GM23338 (cell line): ENCODE results near the gene CNNM1. TPM values are rescaled to one million over a fixed set of nuclear protein-coding genes. Genes with fewer than 3 reads are reported as not detected.

Source experiments
- ATAC-seq: fragments of 200-7000 bp; cut with Tn5 transposase; 3 replicates; pipeline ENCODE4 v1.9.1; 2020
- DNase-seq: peaks from one replicate; pipeline ENCODE4 v3.0.0-alpha.2; 2015; ENCODE audit warnings: low spot score
- H2AFZ ChIP-seq: fragments of 200-600 bp; sonication (generic); 2 replicates; pipeline ENCODE4 v1.8.0; 2016; ENCODE audit warnings: antibody characterized with exemption, mild to moderate bottlenecking, moderate library complexity
- H3F3A ChIP-seq: fragments of 200-600 bp; sonication (generic); replicated peaks from 2 replicates; pipeline ENCODE4 v1.8.0; 2017; ENCODE audit warnings: antibody characterized with exemption, mixed run types, low read depth
- H3K27ac ChIP-seq: fragments of 200-600 bp; sonication (generic); 2 replicates; pipeline ENCODE4 v1.6.1; 2016; ENCODE audit warnings: low read depth
- H3K27me3 ChIP-seq: fragments of 200-600 bp; sonication (generic); 2 replicates; pipeline ENCODE4 v1.8.0; 2016; ENCODE audit warnings: mild to moderate bottlenecking, mixed run types, moderate library complexity; ENCODE audit not compliant: insufficient read depth
- H3K36me3 ChIP-seq: fragments of 200-600 bp; sonication (generic); 2 replicates; pipeline ENCODE4 v1.8.0; 2016; ENCODE audit warnings: mild to moderate bottlenecking; ENCODE audit not compliant: insufficient read depth
- H3K4me1 ChIP-seq: fragments of 200-600 bp; sonication (generic); 2 replicates; pipeline ENCODE4 v1.8.0; 2016; ENCODE audit warnings: mild to moderate bottlenecking, moderate library complexity; ENCODE audit not compliant: insufficient read depth
- H3K4me2 ChIP-seq: fragments of 200-600 bp; sonication (generic); 2 replicates; pipeline ENCODE4 v1.7.1; 2017; ENCODE audit warnings: mixed run types
- H3K4me3 ChIP-seq: fragments of 200-600 bp; sonication (generic); 2 replicates; pipeline ENCODE4 v1.6.1; 2016; ENCODE audit warnings: mixed run types
- H3K79me2 ChIP-seq: fragments of 200-600 bp; sonication (generic); replicated peaks from 2 replicates; pipeline ENCODE4 v1.8.0; 2017; ENCODE audit warnings: mild to moderate bottlenecking; ENCODE audit not compliant: insufficient read depth
- H3K9me2 ChIP-seq: fragments of 200-600 bp; sonication (generic); 2 replicates; pipeline ENCODE4 v1.8.0; 2017; ENCODE audit not compliant: insufficient read depth
- H4K20me1 ChIP-seq: fragments of 200-600 bp; sonication (generic); replicated peaks from 2 replicates; pipeline ENCODE4 v1.8.0; 2017; ENCODE audit warnings: mild to moderate bottlenecking; ENCODE audit not compliant: insufficient read depth
- H3K27ac Mint-ChIP-seq: 2 replicates; pipeline ENCODE4 v1.8.0; 2020; ENCODE audit warnings: inconsistent platforms, mild to moderate bottlenecking, moderate library complexity, mixed read lengths
- H3K27me3 Mint-ChIP-seq: 3 replicates; pipeline ENCODE4 v1.8.0; 2022; ENCODE audit warnings: low read depth, mild to moderate bottlenecking, moderate library complexity, mixed read lengths, inconsistent platforms; ENCODE audit not compliant: insufficient read depth, poor library complexity
- H3K36me3 Mint-ChIP-seq: 3 replicates; pipeline ENCODE4 v1.8.0; 2021; ENCODE audit warnings: low read depth, mild to moderate bottlenecking, inconsistent platforms, moderate library complexity, mixed read lengths
- H3K4me1 Mint-ChIP-seq: 3 replicates; pipeline ENCODE4 v1.8.0; 2020; ENCODE audit warnings: mild to moderate bottlenecking, inconsistent platforms, mixed read lengths
- H3K4me3 Mint-ChIP-seq: 3 replicates; pipeline ENCODE4 v1.8.0; 2021; ENCODE audit warnings: moderate library complexity, mild to moderate bottlenecking, inconsistent platforms, mixed read lengths
- H3K9me3 Mint-ChIP-seq: 3 replicates; pipeline ENCODE4 v1.8.0; 2020; ENCODE audit warnings: moderate library complexity, mild to moderate bottlenecking, inconsistent platforms, mixed read lengths
- EZH2 ChIP-seq: fragments of 200-600 bp; sonication (generic); IDR thresholded peaks from one replicate; pipeline ENCODE4 v1.8.0; 2017; ENCODE audit warnings: antibody characterized with exemption, mild to moderate bottlenecking, low read depth; ENCODE audit not compliant: unreplicated experiment
- EZH2phosphoT487 ChIP-seq: fragments of 200-600 bp; sonication (generic); IDR thresholded peaks from one replicate; pipeline ENCODE4 v1.8.1; 2018; ENCODE audit warnings: antibody characterized with exemption; ENCODE audit not compliant: unreplicated experiment
- JUNB ChIP-seq: IDR thresholded peaks from one replicate; pipeline ENCODE4 v1.6.1; 2016; ENCODE audit warnings: antibody characterized with exemption; ENCODE audit not compliant: unreplicated experiment
- NANOG ChIP-seq: IDR thresholded peaks from 2 replicates; pipeline ENCODE4 v1.6.1; 2016; ENCODE audit warnings: antibody characterized with exemption, borderline replicate concordance
- POLR2AphosphoS5 ChIP-seq: IDR thresholded peaks from 2 replicates; pipeline ENCODE4 v1.6.1; 2016; ENCODE audit warnings: antibody characterized with exemption, low read depth
- STAT1 ChIP-seq: IDR thresholded peaks from one replicate; pipeline ENCODE4 v1.6.1; 2016; ENCODE audit warnings: antibody characterized with exemption; ENCODE audit not compliant: unreplicated experiment
- ZNF114 ChIP-seq: fragments of 250-450 bp; sonication (Bioruptor Pico); IDR thresholded peaks from 2 replicates; pipeline ENCODE4 v1.5.0; 2020; ENCODE audit warnings: mild to moderate bottlenecking, moderate library complexity
- polyA plus RNA-seq: library from polyadenylated mRNA; unstranded; fragments of >200 nt; fragmentation: Nextera tagmentation; extraction: Ambion mirVana; gene quantifications from 2 replicates; pipeline ENCODE4 v1.2.1, GENCODE V29; 2016
- total RNA-seq: library from RNA; depleted of rRNA; stranded (reverse); fragments of >200 nt; shearing (Covaris generic); gene quantifications from 2 replicates; pipeline ENCODE4 v1.2.3, GENCODE V29; 2014
- TF ChIP-seq, protein P1 (sequence below): IDR thresholded peaks from one replicate; pipeline ENCODE4 v1.6.1; 2018; ENCODE audit warnings: antibody characterized with exemption; ENCODE audit not compliant: unreplicated experiment
- TF ChIP-seq, protein P2 (sequence below): fragments of 250-450 bp; sonication (Bioruptor Pico); IDR thresholded peaks from 2 replicates; pipeline ENCODE4 v1.5.0; 2020; ENCODE audit warnings: mild to moderate bottlenecking, moderate library complexity
- TF ChIP-seq, protein P3 (sequence below), 2 experiments: fragments of 200-600 bp in 1 of 2; sonication (generic) in 1 of 2; conservative IDR thresholded peaks; 2 replicates each; pipeline versions ENCODE4 v1.5.1 to v1.6.1; 2016 to 2017; ENCODE audit warnings: antibody characterized with exemption in 2 of 2, low read depth in 2 of 2, mild to moderate bottlenecking in 2 of 2, moderate library complexity in 1 of 2

CNNM1 gene
- total and polyA plus RNA-seq, 2 experiments from 2014 or later, result 0.52 to 0.90 TPM

DNA sequence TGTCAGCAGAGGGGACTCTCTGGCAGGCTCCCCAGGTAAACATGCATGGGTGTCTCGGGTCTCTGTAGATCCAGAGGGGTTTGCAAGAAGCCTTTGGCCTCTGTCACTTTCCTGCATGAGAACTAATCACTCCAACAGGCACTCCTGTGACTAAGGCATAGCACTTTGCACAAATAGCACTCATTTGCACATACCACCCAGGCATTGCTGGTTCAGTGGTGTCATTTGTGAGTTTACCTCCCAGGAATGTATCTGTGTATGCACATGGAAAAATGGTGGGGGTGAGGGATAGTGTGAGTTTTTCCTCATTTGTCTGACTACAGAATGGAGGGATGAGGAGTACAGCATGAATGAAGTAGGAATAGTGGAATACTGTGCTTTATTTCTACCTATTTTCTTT, 39.5 kb downstream of the CNNM1 start:
- DNase-seq (no peak), ATAC-seq (no peak)
- H3F3A ChIP-seq, result no peaks in the 10 kb centered on the region
- Mint-ChIP-seq H3K36me3 (no peaks in the 10 kb centered on the region), H3K9me3 (no peaks in the 10 kb centered on the region), H3K27me3 (peaks cover 1% of the 10 kb centered on the region), H3K4me1 (peaks cover 6% of the 10 kb centered on the region; the same call in 1 of the 3 replicates), H3K27ac (no peak overlapping the region), H3K4me3 (no peak overlapping the region)
- no peak overlapping the region for H3K4me3 ChIP-seq
- no peak overlapping the region for H3K4me2 ChIP-seq
- no peaks in the 10 kb centered on the region for H3K4me1 ChIP-seq
- H3K27me3 ChIP-seq, result no peaks in the 10 kb centered on the region
- TF ChIP-seq, protein P1, sequence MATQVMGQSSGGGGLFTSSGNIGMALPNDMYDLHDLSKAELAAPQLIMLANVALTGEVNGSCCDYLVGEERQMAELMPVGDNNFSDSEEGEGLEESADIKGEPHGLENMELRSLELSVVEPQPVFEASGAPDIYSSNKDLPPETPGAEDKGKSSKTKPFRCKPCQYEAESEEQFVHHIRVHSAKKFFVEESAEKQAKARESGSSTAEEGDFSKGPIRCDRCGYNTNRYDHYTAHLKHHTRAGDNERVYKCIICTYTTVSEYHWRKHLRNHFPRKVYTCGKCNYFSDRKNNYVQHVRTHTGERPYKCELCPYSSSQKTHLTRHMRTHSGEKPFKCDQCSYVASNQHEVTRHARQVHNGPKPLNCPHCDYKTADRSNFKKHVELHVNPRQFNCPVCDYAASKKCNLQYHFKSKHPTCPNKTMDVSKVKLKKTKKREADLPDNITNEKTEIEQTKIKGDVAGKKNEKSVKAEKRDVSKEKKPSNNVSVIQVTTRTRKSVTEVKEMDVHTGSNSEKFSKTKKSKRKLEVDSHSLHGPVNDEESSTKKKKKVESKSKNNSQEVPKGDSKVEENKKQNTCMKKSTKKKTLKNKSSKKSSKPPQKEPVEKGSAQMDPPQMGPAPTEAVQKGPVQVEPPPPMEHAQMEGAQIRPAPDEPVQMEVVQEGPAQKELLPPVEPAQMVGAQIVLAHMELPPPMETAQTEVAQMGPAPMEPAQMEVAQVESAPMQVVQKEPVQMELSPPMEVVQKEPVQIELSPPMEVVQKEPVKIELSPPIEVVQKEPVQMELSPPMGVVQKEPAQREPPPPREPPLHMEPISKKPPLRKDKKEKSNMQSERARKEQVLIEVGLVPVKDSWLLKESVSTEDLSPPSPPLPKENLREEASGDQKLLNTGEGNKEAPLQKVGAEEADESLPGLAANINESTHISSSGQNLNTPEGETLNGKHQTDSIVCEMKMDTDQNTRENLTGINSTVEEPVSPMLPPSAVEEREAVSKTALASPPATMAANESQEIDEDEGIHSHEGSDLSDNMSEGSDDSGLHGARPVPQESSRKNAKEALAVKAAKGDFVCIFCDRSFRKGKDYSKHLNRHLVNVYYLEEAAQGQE, result no peak
- no peak for TF ChIP-seq EZH2
- TF ChIP-seq NANOG, result no peak
- TF ChIP-seq STAT1, result no peak
- TF ChIP-seq EZH2phosphoT487, result no peak
- TF ChIP-seq, protein P2, sequence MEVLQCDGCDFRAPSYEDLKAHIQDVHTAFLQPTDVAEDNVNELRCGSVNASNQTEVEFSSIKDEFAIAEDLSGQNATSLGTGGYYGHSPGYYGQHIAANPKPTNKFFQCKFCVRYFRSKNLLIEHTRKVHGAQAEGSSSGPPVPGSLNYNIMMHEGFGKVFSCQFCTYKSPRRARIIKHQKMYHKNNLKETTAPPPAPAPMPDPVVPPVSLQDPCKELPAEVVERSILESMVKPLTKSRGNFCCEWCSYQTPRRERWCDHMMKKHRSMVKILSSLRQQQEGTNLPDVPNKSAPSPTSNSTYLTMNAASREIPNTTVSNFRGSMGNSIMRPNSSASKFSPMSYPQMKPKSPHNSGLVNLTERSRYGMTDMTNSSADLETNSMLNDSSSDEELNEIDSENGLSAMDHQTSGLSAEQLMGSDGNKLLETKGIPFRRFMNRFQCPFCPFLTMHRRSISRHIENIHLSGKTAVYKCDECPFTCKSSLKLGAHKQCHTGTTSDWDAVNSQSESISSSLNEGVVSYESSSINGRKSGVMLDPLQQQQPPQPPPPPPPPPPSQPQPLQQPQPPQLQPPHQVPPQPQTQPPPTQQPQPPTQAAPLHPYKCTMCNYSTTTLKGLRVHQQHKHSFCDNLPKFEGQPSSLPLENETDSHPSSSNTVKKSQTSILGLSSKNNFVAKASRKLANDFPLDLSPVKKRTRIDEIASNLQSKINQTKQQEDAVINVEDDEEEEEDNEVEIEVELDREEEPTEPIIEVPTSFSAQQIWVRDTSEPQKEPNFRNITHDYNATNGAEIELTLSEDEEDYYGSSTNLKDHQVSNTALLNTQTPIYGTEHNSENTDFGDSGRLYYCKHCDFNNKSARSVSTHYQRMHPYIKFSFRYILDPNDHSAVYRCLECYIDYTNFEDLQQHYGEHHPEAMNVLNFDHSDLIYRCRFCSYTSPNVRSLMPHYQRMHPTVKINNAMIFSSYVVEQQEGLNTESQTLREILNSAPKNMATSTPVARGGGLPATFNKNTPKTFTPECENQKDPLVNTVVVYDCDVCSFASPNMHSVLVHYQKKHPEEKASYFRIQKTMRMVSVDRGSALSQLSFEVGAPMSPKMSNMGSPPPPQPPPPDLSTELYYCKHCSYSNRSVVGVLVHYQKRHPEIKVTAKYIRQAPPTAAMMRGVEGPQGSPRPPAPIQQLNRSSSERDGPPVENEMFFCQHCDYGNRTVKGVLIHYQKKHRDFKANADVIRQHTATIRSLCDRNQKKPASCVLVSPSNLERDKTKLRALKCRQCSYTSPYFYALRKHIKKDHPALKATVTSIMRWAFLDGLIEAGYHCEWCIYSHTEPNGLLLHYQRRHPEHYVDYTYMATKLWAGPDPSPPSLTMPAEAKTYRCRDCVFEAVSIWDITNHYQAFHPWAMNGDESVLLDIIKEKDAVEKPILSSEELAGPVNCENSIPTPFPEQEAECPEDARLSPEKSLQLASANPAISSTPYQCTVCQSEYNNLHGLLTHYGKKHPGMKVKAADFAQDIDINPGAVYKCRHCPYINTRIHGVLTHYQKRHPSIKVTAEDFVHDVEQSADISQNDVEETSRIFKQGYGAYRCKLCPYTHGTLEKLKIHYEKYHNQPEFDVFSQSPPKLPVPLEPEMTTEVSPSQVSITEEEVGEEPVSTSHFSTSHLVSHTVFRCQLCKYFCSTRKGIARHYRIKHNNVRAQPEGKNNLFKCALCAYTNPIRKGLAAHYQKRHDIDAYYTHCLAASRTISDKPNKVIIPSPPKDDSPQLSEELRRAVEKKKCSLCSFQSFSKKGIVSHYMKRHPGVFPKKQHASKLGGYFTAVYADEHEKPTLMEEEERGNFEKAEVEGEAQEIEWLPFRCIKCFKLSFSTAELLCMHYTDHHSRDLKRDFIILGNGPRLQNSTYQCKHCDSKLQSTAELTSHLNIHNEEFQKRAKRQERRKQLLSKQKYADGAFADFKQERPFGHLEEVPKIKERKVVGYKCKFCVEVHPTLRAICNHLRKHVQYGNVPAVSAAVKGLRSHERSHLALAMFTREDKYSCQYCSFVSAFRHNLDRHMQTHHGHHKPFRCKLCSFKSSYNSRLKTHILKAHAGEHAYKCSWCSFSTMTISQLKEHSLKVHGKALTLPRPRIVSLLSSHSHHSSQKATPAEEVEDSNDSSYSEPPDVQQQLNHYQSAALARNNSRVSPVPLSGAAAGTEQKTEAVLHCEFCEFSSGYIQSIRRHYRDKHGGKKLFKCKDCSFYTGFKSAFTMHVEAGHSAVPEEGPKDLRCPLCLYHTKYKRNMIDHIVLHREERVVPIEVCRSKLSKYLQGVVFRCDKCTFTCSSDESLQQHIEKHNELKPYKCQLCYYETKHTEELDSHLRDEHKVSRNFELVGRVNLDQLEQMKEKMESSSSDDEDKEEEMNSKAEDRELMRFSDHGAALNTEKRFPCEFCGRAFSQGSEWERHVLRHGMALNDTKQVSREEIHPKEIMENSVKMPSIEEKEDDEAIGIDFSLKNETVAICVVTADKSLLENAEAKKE (CRISPR knock-in tag), result no peak
- TF ChIP-seq, protein P3, sequence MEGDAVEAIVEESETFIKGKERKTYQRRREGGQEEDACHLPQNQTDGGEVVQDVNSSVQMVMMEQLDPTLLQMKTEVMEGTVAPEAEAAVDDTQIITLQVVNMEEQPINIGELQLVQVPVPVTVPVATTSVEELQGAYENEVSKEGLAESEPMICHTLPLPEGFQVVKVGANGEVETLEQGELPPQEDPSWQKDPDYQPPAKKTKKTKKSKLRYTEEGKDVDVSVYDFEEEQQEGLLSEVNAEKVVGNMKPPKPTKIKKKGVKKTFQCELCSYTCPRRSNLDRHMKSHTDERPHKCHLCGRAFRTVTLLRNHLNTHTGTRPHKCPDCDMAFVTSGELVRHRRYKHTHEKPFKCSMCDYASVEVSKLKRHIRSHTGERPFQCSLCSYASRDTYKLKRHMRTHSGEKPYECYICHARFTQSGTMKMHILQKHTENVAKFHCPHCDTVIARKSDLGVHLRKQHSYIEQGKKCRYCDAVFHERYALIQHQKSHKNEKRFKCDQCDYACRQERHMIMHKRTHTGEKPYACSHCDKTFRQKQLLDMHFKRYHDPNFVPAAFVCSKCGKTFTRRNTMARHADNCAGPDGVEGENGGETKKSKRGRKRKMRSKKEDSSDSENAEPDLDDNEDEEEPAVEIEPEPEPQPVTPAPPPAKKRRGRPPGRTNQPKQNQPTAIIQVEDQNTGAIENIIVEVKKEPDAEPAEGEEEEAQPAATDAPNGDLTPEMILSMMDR (conservative IDR thresholded peaks at IDR 0.05; ENCODE audit: low read depth in 2 of 2), result no peak
- no peak for TF ChIP-seq JUNB
- TF ChIP-seq ZNF114 (CRISPR knock-in tag), result no peak
- TF ChIP-seq POLR2AphosphoS5, result no peak
- H3K27ac ChIP-seq, result no peak overlapping the region
- H3K79me2 ChIP-seq, result no peaks in the 10 kb centered on the region
- H3K36me3 ChIP-seq, result no peaks in the 10 kb centered on the region
- H2AFZ ChIP-seq, result no peak overlapping the region
- no peaks in the 10 kb centered on the region for H3K9me2 ChIP-seq
- H4K20me1 ChIP-seq, result no peaks in the 10 kb centered on the region
